GM19468 (cell line): ENCODE measurements around the gene TSN.
"Not testable (repeated sequence)": the region's sequence is repeated elsewhere in the genome, so short reads cannot be mapped to it uniquely, and the experiment has no call there.

Experiments
- ATAC-seq: cut with Tn5 transposase; IDR thresholded peaks from one replicate; pipeline ENCODE4 v1.9.1; 2021; ENCODE audit warnings: mild to moderate bottlenecking, moderate library complexity, moderate number of reproducible peaks; ENCODE audit not compliant: unreplicated experiment; ENCODE audit errors: extremely low read depth

Gene TSN

DNA sequence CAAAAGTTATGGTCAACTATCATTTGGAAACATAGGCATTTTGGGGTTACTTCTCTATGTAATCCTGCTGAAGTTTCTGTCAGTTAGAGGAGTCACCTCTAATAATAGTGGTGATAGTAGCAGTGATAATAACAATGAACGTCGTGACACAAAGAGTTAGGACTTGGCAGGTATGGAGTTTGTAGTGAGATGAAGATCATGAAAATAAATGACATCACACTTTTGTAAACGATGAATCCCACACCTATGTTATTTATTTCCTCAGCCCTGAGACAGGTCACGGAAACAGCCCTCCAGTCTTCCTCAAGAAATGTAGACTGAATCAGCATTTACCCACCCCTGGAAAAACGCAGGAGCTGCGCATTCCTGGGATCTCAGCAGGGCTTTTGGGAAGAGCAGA lies 38.8 kb downstream of the TSN start:
- ATAC-seq, result no peak

DNA sequence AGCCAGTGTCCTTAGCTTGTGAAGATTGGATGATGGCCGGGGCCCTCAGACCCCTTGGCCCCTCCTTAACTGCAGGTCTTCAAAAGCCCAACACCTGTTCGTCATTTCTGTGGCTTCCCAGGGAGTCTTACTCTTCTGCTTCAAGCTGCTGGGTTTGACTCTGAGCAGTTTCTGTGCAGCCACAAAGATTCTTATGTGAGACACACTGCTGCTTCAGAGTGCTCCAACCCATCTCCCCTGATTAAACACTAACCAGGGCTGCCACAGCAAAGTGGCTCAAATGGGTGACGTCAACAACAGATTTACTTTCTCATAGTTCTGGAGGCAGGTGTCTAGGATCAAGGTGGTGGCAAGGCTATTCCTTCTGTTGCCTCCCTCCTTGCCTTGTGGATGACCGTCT lies 40.8 kb downstream of the TSN start:
- peak; percentile 66 for ATAC-seq

DNA sequence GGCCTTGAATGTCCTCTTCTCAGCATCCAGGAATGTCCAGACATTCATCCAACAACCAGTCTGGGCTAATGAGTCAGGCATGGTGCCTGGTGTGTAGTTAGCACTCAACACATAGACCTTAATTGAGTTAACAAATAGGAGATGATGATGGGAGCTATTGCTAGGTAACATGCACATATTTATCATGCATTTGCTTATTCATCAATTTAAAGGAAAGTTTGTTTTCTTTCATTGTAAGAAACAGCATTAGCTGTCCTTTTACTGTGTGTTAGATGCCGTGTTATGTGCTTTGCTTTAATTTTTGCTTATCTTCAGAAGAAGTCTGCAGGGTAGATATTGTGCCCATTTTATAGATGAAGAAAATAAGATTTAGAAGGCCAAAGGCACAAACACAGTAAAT lies 43.2 kb downstream of the TSN start:
- no peak for ATAC-seq

DNA sequence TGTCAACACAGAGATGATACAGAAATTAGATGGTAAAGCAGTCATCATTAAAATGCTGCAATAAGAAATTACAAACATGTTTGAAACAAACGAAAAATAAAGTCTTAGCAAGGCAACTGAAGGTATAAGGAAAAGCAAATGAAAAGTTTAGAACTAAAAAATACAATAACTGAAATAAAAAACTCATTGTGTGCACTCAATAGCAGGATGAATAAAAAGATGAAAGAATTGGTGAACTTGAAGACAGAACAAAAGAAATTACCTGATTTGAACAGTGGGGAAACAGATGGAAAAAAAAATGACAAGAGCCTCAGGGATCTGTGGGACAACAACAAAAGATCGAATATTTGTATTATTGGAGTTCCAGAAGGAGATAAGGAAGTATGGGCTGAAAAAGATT lies 46.5 kb downstream of the TSN start:
- ATAC-seq, result no peak

DNA sequence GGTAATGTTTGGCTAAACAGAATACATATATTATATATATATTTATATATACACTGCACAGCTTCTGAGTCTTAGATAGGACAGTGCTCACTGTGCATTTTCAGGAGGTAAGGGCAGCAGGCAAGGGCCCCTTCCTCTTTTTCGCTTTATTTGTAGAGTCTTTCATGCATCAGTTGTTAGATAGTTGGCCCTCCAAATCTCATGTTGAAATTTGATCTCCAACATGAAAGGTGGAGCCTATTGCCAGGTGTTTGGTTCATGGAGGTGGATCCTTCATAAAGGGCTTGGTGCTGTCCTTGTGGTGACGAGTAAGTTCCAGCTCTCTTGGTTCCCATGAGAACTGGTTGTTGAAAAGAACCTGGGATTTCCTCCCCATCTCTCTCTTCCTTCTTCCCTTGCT lies 48.1 kb downstream of the TSN start:
- no peak for ATAC-seq

DNA sequence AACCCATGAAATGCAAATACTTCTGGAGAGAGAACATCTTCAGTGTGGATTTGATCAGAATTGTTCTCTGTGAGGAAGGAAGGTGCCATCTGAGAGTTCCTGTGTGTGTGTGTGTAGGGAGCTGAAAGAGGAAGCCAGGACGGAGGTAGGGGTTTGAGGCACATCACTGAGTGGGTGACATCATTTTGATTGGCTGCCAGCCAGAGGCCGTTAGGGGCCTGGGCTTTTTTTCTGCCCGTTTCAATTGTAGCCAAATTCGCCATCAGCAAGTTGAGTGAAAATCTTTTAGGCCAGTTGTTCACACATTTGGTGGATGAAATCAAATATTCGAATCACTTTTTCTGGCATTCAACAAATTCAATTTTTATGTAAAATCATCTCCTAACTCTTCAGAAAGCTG lies 48.9 kb downstream of the TSN start:
- ATAC-seq, result peak; percentile 71

DNA sequence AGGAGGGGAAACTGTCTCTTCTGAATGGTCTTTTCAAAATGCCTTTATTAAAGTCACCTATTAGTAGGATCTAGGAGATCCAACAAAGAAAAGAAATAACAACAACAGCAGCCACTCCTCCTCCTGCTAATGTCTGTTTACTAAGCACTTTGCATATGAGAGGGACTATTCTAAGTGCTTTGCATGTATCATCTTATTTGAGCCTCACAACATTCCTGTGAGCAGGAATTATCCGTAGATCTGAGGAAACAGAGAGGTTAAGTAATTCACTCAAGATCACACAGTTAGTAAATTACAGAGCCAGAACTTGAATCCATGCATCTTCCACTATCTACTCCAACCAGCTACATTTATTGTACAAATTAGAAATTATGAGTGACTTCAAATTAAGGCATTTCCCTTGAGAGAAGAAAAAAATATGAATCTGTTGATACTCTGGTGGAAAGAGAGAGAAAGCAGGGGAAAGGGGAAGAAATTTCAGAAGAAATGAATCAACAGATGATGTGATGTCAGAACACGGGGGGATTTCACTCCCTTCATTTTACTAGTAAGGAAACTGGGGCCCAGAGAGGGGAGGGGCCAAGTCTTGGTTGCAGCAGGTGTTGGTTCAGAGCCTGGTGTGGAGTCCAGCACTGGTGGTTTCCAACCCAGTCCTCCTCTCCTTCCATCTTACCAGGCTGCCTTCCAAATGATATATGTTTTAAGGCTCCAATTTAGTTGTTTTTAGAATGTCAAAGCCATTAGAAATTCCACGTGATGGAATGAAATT lies 49.7 kb downstream of the TSN start:
- no peak for ATAC-seq

DNA sequence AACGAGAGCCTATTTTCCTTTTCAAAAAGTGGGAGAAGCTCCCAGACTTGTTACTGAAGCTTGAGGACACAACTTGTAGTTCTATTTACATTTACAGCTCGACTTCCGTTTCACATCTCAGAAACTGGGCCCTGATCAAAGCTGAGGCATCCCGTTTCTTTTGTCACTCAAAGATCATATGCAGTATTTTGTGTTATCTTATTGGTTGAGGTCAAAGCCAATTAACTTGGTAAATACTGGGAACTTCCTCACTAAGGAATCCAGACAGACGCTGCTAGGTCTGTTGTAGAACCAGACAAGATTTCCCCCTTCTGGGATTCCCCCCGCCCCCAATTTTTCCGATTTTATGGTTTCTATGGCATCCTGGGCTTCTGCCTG lies 50.3 kb downstream of the TSN start:
- no peak for ATAC-seq

DNA sequence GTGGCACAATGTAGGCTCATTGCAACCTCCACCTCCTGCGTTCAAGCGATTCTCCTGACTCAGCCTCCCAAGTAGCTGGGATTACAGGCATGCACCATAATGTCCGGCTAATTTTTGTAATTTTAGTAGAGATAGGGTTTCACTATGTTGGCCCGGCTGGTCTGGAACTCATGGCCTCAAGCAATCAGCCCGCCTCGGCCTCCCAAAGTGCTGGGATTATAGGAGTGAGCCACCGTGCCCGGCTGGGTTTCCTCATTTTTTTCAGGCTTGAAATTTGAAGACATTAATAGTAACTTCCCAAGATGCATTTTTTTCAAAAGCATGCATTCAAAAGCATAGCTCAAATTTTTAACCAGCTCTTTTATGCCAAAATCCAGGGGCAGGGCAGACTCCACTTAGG lies 52.3 kb downstream of the TSN start:
- not testable (repeated sequence) for ATAC-seq

DNA sequence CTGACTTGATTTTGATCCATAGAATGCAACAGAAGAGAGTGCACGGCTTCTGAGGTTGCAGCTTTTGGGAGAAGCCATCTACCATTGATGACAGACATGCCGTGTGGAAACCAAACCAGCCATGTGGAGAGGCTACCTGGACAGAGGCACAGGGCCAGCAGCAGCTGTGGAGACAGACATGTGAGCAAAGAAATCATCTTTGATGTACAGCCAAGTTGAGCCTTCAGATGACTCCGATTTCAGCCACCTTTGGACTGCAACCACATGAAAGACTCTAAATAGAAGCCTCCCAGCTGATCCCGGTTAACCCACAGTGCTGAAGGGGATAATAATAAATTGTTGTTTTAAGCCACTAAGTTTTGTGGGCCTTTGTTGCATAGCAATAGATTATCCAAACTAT lies 54.2 kb downstream of the TSN start:
- no peak for ATAC-seq

DNA sequence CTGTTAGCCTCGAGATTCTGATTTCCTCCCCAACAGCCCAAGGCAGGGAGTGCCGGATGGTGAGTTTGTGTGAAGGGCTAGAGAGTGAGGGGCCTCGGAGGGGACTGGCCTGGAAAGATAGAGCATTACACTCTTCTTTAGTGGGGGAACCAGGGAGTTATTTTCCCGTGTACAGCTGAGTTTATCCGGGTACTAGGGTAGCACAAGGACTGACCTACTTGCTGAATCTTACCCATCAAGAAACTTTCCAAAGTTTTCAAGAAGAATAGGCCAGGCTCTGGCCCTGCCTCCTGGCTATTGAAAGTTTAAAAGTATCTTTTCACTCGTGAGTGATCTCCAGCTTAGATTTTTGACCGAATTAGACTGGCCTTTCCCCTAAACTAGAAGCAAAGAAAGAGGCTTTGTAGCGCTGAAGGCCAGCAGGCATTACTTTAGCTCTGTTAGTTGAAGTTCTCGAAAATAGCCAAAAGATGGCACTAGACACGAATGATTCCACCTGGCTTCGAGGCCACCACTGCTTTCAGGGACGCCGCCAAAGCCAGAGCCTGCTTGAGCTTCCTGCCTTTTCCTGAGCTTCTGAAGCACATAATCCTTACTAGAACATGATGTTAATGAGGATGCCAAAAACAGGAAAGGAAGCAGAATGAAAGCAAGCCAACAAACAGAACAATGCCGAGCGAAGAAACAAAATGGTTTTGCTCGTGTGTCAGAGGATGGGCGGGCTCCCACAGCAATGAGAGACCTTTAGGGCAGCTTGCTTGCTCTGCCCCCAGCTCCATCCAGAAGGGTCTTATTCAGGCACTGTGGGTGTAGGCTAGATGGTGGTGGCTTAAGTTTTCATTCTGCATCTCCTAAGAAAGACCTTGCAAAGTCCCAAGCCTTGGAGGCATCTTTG lies 55.8 kb downstream of the TSN start:
- peak; percentile 87 for ATAC-seq

DNA sequence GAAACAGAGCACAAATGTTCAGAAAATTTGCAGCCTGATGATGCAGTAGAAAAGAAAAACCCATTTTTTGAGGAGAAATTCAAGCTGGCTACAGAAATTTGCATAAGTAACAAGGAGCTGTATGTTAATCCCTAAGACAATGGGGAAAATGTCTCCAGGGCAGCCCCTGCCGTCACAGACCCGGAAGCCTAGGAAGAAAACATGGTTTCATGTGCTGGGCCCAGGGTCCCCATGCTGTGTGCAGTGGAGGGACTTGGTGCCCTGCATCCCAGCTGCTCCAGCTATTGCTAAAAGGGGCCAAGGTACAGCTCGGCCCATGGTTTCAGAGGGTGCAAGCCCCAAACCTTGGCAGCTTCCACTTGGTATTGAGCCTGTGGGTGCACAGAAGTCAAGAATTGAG lies 57.6 kb downstream of the TSN start:
- ATAC-seq, result not testable (repeated sequence)

DNA sequence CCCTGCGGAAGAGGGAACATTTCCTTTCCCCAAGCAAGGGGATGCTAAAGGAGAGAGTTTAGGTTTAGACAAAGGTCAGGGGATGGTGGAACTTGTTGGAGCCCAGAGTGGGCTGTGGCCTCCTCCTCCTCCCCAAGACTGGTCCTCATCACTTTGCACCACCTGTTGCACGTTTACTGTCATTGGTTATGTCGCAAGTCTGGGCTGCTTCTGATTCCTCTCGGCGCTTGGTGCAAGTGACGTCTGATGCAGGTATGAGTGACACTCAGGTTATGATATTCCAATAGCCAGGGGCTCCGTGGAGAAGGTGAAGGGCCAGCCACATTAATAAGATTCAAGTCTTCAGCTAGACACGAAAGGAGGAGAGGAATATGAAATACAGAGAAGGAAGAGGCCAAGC lies 59.8 kb downstream of the TSN start:
- no peak for ATAC-seq

DNA sequence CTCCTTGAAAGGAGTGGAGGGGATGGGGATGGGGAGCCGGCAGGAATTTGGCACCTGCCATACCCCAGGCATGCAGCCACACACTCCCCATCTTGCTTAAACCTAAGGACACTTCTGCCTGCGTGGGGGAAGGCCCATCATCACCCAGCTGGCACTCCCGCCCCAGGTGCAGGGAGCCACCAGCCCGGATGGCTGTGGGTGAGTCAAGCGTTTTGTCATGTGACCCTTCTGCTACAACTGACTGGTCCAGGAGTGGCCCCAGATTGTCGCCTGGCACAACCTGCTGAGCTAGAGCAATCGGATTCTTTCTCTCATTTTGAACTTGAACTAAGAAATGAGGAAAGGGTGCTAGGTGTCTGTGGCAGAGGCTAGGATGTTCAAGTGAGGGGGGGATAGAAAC lies 61.3 kb downstream of the TSN start:
- no peak for ATAC-seq

DNA sequence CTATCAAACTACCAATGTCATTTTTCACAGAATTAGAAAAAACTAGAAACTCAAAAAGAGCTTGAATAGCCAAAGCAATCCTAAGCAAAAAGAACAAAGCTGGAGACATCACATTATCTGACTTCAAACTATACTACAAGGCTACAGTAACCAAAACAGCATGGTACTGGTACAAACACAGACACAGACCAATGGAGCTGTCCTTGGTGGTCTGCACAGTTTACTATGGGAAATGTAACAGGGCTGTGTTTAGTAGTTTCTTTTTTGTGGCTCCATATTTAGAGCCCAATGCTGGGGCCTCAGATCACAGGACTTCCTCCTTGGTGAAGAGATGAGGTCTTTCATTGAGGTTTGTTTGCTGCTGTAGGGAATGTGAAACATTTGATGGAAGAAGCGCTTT lies 61.9 kb downstream of the TSN start:
- not testable (repeated sequence) for ATAC-seq
